NB4 (cell line): Measurements from ENCODE around the gene CFAP45.

Experiments used
- MYC ChIP-seq: IDR thresholded peaks from 2 replicates; pipeline ENCODE4 v1.6.1; 2011; ENCODE audit warnings: low read depth, low read length
- POLR2A ChIP-seq: IDR thresholded peaks from 2 replicates; pipeline ENCODE4 v1.6.1; 2011; ENCODE audit warnings: mild to moderate bottlenecking; ENCODE audit not compliant: insufficient read length; ENCODE audit errors: extremely low read depth
- TF ChIP-seq, protein P1 (sequence below): IDR thresholded peaks from one replicate; pipeline ENCODE4 v1.5.1; 2012; ENCODE audit warnings: low read depth, low read length
- TF ChIP-seq, protein P2 (sequence below): IDR thresholded peaks from 2 replicates; pipeline ENCODE4 v1.6.1; 2011; ENCODE audit warnings: low read depth, low read length

DNA sequence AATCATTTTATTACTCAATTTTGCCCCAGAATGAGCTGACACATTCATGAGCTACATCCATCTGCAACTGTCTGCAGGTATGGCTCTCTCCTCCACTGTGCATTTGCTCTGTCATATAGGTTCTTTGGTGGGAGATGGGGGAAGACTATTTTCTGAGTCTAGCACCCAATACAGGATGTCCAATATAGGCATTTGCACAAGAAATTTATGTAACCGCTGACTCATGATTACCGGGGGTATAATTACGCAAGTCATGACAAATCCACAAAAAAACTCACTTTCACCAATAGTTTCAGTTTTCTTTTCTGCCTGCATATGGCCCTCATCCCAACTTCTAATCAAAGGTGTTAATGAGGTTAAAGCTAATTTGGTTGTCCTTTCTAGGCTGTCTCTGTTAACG, 20.0 kb downstream of the CFAP45 start:
- TF ChIP-seq, protein P1, sequence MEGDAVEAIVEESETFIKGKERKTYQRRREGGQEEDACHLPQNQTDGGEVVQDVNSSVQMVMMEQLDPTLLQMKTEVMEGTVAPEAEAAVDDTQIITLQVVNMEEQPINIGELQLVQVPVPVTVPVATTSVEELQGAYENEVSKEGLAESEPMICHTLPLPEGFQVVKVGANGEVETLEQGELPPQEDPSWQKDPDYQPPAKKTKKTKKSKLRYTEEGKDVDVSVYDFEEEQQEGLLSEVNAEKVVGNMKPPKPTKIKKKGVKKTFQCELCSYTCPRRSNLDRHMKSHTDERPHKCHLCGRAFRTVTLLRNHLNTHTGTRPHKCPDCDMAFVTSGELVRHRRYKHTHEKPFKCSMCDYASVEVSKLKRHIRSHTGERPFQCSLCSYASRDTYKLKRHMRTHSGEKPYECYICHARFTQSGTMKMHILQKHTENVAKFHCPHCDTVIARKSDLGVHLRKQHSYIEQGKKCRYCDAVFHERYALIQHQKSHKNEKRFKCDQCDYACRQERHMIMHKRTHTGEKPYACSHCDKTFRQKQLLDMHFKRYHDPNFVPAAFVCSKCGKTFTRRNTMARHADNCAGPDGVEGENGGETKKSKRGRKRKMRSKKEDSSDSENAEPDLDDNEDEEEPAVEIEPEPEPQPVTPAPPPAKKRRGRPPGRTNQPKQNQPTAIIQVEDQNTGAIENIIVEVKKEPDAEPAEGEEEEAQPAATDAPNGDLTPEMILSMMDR = no peak
- TF ChIP-seq, protein P2, sequence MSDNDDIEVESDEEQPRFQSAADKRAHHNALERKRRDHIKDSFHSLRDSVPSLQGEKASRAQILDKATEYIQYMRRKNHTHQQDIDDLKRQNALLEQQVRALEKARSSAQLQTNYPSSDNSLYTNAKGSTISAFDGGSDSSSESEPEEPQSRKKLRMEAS = no peak
- TF ChIP-seq POLR2A (no peak), MYC (peak; percentile 50; the same call in 1 of the 2 replicates)
